GM18951 (cell line): ENCODE results near the gene SH2D3C.

Experiments
- POLR2A ChIP-seq: IDR thresholded peaks from 4 replicates; pipeline ENCODE4 v1.6.1; 2011; ENCODE audit warnings: mild to moderate bottlenecking; ENCODE audit not compliant: insufficient read length, insufficient read depth; ENCODE audit errors: extremely low read depth
- in situ Hi-C: fragments of 300-500 bp; cut with MboI; formaldehyde crosslinking; loops from one replicate; pipeline ENCODE4 v1.12.0; 2022; ENCODE audit warnings: low sequenced_read_pairs, mixed read lengths, inconsistent platforms; ENCODE audit not compliant: unreplicated experiment

The SH2D3C gene

GRCh38 chr9:127778280-127779135, at the start of gene SH2D3C:
Gene SH2D3C, minus strand, starts transcription at chr9:127778666. Its CDS starts 39 bp downstream, at chr9:127778627.
- TF ChIP-seq POLR2A: peak; percentile 64
- in situ Hi-C loops: no loop called here

- TF ChIP-seq POLR2A: no peak
- in situ Hi-C loops: no loop called here
Observed at GRCh38 chr9:127826253-127826913, 47.9 kb upstream of the SH2D3C start.

- TF ChIP-seq POLR2A: no peak
- in situ Hi-C loops: no loop called here
Observed at GRCh38 chr9:127825319-127826051, 47.0 kb upstream of the SH2D3C start.

GRCh38 chr9:127822108-127822507, 43.6 kb upstream of the SH2D3C start:
- TF ChIP-seq POLR2A: no peak
- in situ Hi-C loops: no loop called here

- in situ Hi-C loops: no loop called here
- TF ChIP-seq POLR2A: no peak
Observed at GRCh38 chr9:127818574-127818973, 40.1 kb upstream of the SH2D3C start.

GRCh38 chr9:127817881-127818434, 39.5 kb upstream of the SH2D3C start:
- TF ChIP-seq POLR2A: no peak
- in situ Hi-C loops: no loop called here

GRCh38 chr9:127816728-127817127, 38.3 kb upstream of the SH2D3C start:
- no peak for TF ChIP-seq POLR2A
- in situ Hi-C loops: no loop called here

GRCh38 chr9:127816362-127816725, 37.9 kb upstream of the SH2D3C start:
- in situ Hi-C loops: no loop called here
- TF ChIP-seq POLR2A: no peak

- peak; percentile 12 for TF ChIP-seq POLR2A
- in situ Hi-C loops: no loop called here
Observed at GRCh38 chr9:127815512-127816361, 37.3 kb upstream of the SH2D3C start.

- no peak for TF ChIP-seq POLR2A
- in situ Hi-C loops: no loop called here
Observed at GRCh38 chr9:127814619-127815511, 36.4 kb upstream of the SH2D3C start.

GRCh38 chr9:127813686-127814226, 35.3 kb upstream of the SH2D3C start:
- TF ChIP-seq POLR2A: no peak
- in situ Hi-C loops: no loop called here
